Colonic mucosa (tissue), 4 donors: Measurements from ENCODE around the gene EIF5. TPM values are rescaled to one million over a fixed set of nuclear protein-coding genes. Genes with fewer than 3 reads are reported as not detected.

ENCODE experiments used
- DNase-seq: peaks from one replicate; pipeline ENCODE4 v3.0.0-alpha.2; 2020
- H3K27ac ChIP-seq: fragments of 200-600 bp; one replicate; pipeline ENCODE4 v1.8.0; 2021
- H3K27me3 ChIP-seq: fragments of 200-600 bp; one replicate; pipeline ENCODE4 v1.8.0; 2021
- H3K36me3 ChIP-seq: fragments of 200-600 bp; one replicate; pipeline ENCODE4 v1.8.0; 2021
- H3K4me1 ChIP-seq: fragments of 200-600 bp; one replicate; pipeline ENCODE4 v1.8.0; 2021; ENCODE audit warnings: mild to moderate bottlenecking
- H3K4me3 ChIP-seq: fragments of 200-600 bp; one replicate; pipeline ENCODE4 v1.8.0; 2021
- H3K9ac ChIP-seq, 2 donors: one replicate each; pipeline ENCODE4 v1.7.0; 2013; ENCODE audit warnings: control low read depth in 2 of 2, low read depth in 2 of 2, low read length in 2 of 2
- H3K9me3 ChIP-seq: fragments of 200-600 bp; one replicate; pipeline ENCODE4 v1.8.0; 2021
- intact Hi-C: fragments of 100-400 bp; cut with DNase I; formaldehyde crosslinking; loops from one replicate; pipeline ENCODE4 v1.14.1; 2022
- total RNA-seq, 2 donors: library from RNA; stranded (reverse); fragmentation: NEBNext Ultra II Directional in 1 of 2; extraction: Animal tissue kit (Norgen Biotek cat#: 25700) in 1 of 2; gene quantifications; one replicate each; pipeline ENCODE4 v1.2.1, GENCODE V29; 2021
- TF ChIP-seq, protein P1 (sequence below): fragments of 200-600 bp; IDR thresholded peaks from one replicate; pipeline ENCODE4 v1.8.0; 2022; ENCODE audit warnings: antibody characterized with exemption, mild to moderate bottlenecking
- donor health status: healthy.
- donor health status: DM: no; HTN: no; CAD: no.
- donor health status: DM: no; HTN: no; CAD: no.

Gene EIF5
- total RNA-seq, 2 donors from 2014 or later: 169 to 265 TPM

DNA sequence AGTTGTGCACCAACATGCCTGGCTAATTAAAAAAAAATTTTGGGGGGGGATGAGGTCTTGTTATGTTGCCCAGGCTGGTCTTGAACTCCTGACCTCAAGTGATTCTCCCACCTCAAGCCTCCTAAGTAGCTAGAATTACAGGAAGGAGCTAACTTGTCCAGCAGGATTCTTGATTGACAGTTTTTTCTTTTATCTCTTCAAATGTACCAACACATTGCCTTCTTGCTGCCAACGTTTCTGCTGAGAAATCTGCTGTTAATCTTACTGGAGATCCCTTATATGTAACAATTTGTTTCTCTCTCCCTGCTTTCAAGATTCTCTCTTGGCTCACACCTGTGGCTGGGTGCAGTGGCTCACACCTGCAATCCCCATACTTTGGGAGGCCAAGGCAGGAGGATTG, 28.7 kb downstream of the EIF5 start:
- Histone ChIP-seq H3K4me1 (no peaks in the 10 kb centered on the region), H3K4me3 (no peak overlapping the region), H3K27ac (no peak overlapping the region), H3K36me3 (no peaks in the 10 kb centered on the region), H3K9me3 (no peaks in the 10 kb centered on the region), H3K9ac (no peak overlapping the region), H3K27me3 (no peaks in the 10 kb centered on the region)
- no peak for DNase-seq
- TF ChIP-seq, protein P1, sequence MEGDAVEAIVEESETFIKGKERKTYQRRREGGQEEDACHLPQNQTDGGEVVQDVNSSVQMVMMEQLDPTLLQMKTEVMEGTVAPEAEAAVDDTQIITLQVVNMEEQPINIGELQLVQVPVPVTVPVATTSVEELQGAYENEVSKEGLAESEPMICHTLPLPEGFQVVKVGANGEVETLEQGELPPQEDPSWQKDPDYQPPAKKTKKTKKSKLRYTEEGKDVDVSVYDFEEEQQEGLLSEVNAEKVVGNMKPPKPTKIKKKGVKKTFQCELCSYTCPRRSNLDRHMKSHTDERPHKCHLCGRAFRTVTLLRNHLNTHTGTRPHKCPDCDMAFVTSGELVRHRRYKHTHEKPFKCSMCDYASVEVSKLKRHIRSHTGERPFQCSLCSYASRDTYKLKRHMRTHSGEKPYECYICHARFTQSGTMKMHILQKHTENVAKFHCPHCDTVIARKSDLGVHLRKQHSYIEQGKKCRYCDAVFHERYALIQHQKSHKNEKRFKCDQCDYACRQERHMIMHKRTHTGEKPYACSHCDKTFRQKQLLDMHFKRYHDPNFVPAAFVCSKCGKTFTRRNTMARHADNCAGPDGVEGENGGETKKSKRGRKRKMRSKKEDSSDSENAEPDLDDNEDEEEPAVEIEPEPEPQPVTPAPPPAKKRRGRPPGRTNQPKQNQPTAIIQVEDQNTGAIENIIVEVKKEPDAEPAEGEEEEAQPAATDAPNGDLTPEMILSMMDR: no peak
- intact Hi-C loops: no loop called here

DNA sequence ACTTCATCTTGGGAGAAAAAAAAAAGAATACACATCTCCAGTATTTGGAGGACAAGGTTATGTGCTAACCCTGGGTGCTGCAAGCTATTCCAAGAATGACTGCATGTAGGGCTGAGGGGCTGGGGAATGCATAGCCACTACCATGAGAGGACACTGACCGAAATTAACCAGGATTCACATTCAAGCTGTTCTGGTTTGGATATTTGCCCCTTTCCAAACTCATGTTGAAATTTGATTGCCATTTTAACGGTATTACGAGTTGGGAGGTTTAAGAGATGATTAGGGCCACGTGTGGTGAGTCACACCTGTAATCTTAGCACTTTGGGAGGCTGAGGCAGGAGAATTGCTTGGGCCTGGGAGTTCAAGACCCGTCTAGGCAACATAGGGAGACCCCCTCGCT, 32.7 kb downstream of the EIF5 start:
- Histone ChIP-seq H3K4me1 (no peaks in the 10 kb centered on the region), H3K9ac (no peak overlapping the region), H3K4me3 (no peak overlapping the region), H3K27me3 (no peaks in the 10 kb centered on the region), H3K27ac (no peak overlapping the region), H3K9me3 (no peaks in the 10 kb centered on the region), H3K36me3 (no peaks in the 10 kb centered on the region)
- intact Hi-C loops: no loop called here
- TF ChIP-seq, protein P1: no peak
- no peak for DNase-seq

DNA sequence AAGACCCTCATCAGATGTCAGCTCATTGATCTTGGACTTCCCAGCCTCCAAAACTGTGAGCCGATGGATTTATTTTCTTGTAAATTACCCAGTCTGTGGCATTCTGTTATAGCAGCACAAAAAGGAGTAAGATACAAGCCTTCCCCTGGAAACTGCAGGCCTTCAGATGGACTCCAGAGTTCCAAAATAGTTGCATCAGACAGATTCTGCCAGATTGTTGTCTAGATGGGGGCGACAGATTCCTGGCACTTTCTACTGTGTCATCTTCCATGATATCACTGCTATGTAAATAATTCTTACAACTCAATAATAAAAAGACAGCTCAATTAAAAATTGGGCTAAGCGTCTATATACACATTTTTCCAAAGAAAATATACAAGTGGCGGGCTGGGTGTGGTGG, 34.0 kb downstream of the EIF5 start:
- Histone ChIP-seq H3K27me3 (no peaks in the 10 kb centered on the region), H3K4me3 (no peak overlapping the region), H3K9me3 (no peaks in the 10 kb centered on the region), H3K4me1 (no peaks in the 10 kb centered on the region), H3K36me3 (no peaks in the 10 kb centered on the region), H3K27ac (no peak overlapping the region), H3K9ac (no peak overlapping the region)
- TF ChIP-seq, protein P1: no peak
- DNase-seq: no peak
- intact Hi-C loops: no loop called here

DNA sequence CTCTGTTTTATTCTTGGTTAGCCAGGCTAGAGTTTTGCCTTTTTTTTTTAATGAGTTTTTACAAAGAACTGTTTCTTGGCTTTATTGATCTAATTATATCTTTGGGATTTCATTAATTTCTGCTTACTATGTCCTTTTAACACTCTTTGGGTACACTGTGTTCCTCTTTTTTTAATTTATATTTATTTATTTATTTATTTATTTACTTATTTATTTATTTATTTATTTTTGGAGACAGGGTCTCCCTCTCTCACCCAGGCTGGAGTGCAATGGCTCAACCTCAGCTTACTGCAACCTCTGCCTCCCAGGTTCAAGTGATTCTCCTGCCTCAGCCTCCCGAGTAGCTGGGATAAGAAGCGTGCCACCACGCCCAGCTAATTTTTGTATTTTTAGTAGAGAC, 36.0 kb downstream of the EIF5 start:
- TF ChIP-seq, protein P1: no peak
- H3K9ac ChIP-seq: no peak overlapping the region
- no peaks in the 10 kb centered on the region for H3K27me3 ChIP-seq
- intact Hi-C loops: no loop called here
- H3K27ac ChIP-seq: no peak overlapping the region
- H3K36me3 ChIP-seq: no peaks in the 10 kb centered on the region
- H3K9me3 ChIP-seq: no peaks in the 10 kb centered on the region
- H3K4me3 ChIP-seq: no peak overlapping the region
- DNase-seq: no peak
- H3K4me1 ChIP-seq: no peaks in the 10 kb centered on the region

DNA sequence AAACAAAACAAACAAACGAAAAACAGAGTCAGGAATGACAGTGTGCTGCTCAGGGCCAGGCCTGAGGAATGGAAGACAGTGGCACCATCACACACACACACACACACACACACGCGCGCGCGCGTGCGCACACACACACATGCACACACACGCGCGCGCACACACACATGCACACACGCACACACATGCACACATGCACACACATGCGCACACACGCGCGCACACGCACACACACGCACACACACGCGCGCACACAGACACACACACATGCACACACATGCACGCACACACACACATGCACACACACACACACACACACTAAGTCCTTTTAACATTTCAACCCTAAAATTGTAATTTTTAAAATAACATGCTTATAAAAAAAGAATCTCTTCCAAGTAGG, 38.0 kb downstream of the EIF5 start:
- TF ChIP-seq, protein P1: no peak
- H3K4me1 ChIP-seq: no peaks in the 10 kb centered on the region
- no peaks in the 10 kb centered on the region for H3K27me3 ChIP-seq
- no peaks in the 10 kb centered on the region for H3K36me3 ChIP-seq
- H3K4me3 ChIP-seq: no peak overlapping the region
- H3K9ac ChIP-seq: no peak overlapping the region
- H3K27ac ChIP-seq: no peak overlapping the region
- H3K9me3 ChIP-seq: no peaks in the 10 kb centered on the region
- intact Hi-C loops: no loop called here
- DNase-seq: no peak
